ENCODE results near the gene JUND. TPM values are rescaled to one million over a fixed set of nuclear protein-coding genes. Genes with fewer than 3 reads are reported as not detected.

The JUND gene
- total RNA-seq, 1 donor from 2014 or later, result 531 TPM

DNA sequence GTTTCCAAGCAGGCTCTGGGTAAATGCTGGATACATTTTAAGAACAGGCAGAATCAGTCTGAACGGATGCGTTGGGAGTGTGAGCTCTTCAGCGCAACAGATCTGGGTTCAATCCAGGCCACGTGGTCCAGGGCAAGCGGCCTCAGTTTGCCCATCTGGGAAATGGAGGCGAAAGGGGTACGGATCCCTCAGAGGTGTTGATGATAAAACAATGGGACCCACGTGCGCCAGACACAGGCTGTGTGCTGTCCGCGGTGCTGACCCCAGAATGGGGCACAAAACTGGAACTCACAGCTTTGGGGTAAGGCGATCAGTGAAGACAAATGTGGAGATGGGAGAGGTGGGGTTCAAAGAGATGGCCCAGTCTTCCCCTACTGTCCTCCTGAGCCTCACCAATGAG, 42.1 kb downstream of the JUND start:
- H3K9me3 ChIP-seq, result no peaks in the 10 kb centered on the region
- H3K4me1 ChIP-seq, result no peaks in the 10 kb centered on the region
- no peak overlapping the region for H3K4me3 ChIP-seq
- no peak for DNase-seq (ENCODE audit: extremely low spot score in 2 of 2)
- TF ChIP-seq, protein P1, sequence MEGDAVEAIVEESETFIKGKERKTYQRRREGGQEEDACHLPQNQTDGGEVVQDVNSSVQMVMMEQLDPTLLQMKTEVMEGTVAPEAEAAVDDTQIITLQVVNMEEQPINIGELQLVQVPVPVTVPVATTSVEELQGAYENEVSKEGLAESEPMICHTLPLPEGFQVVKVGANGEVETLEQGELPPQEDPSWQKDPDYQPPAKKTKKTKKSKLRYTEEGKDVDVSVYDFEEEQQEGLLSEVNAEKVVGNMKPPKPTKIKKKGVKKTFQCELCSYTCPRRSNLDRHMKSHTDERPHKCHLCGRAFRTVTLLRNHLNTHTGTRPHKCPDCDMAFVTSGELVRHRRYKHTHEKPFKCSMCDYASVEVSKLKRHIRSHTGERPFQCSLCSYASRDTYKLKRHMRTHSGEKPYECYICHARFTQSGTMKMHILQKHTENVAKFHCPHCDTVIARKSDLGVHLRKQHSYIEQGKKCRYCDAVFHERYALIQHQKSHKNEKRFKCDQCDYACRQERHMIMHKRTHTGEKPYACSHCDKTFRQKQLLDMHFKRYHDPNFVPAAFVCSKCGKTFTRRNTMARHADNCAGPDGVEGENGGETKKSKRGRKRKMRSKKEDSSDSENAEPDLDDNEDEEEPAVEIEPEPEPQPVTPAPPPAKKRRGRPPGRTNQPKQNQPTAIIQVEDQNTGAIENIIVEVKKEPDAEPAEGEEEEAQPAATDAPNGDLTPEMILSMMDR (IDR thresholded peaks at IDR 0.05), result no peak
- no peak for TF ChIP-seq POLR2AphosphoS5 (IDR thresholded peaks at IDR 0.05; ENCODE audit: insufficient read depth in 1 of 2, low read depth in 1 of 2)
- intact Hi-C loops (cut with DNase I), result no loop called here
- H3K27me3 ChIP-seq, result no peaks in the 10 kb centered on the region
- H3K27ac ChIP-seq, result no peak overlapping the region
- no peaks in the 10 kb centered on the region for H3K36me3 ChIP-seq

DNA sequence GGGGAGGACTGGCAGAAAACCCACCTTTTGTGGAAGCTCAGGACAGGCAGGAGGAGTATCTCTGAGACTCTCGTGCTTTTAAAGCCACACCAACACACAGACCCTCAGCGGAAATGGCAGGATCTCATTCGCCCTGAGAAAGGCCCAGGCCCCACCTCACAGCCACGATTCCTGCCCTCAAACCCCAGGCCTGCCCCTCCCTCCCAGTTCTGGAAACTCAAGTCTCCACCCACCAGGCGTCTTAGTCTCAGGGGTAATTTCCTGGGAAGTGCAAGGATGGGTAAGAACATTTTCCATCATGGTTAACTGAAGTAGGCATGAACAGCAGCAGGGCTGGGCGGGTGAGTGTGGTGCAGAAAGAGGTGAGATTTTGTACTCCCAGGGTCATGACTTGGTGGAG, 47.2 kb downstream of the JUND start:
- Histone ChIP-seq H3K4me1 (no peaks in the 10 kb centered on the region), H3K9me3 (peaks cover 6% of the 10 kb centered on the region), H3K27me3 (peaks cover 5% of the 10 kb centered on the region), H3K27ac (no peak overlapping the region), H3K4me3 (no peak overlapping the region), H3K36me3 (no peaks in the 10 kb centered on the region)
- intact Hi-C loops (cut with DNase I), result no loop called here
- DNase-seq (ENCODE audit: extremely low spot score in 2 of 2), result no peak
- TF ChIP-seq POLR2A (IDR thresholded peaks at IDR 0.05) (no peak), POLR2AphosphoS5 (IDR thresholded peaks at IDR 0.05; ENCODE audit: insufficient read depth in 1 of 2, low read depth in 1 of 2) (no peak)
- TF ChIP-seq, protein P1 (IDR thresholded peaks at IDR 0.05), result no peak

DNA sequence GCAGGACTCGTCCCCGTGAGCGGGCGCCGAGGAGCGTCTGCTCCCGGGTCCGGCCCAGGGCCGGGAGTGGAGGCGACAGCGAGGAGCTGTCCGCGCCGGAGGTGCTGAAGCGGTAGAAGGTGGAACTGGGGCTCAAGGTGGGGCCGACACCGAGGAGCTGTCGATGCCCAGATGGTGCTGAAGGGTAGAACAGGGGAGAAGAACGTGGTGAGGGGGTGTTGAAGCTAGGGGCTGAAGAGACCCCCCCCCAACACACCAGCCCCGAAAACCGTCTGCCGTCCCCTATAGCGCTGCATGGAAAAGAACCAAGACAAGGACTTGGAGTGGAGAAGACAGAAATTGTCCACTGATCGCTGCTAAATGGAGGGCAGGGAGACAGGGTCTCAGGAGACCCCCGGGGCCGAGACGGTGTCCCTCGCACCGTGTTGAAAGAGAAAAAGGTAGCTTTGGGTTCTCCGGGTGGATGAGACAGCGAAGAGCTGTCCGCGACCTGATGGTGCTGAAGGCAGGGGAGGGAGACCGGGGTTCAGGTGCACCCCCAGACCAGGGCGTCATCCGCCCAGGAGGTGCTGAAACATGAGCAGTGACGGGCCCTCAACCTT, 48.1 kb downstream of the JUND start:
- H3K27ac ChIP-seq, result no peak overlapping the region
- TF ChIP-seq, protein P1 (IDR thresholded peaks at IDR 0.05), result no peak
- TF ChIP-seq POLR2A (IDR thresholded peaks at IDR 0.05), result no peak
- TF ChIP-seq POLR2AphosphoS5 (IDR thresholded peaks at IDR 0.05; ENCODE audit: insufficient read depth in 1 of 2, low read depth in 1 of 2), result no peak
- H3K27me3 ChIP-seq, result peaks cover 5% of the 10 kb centered on the region
- peaks cover 6% of the 10 kb centered on the region for H3K9me3 ChIP-seq
- H3K36me3 ChIP-seq, result no peaks in the 10 kb centered on the region
- DNase-seq (ENCODE audit: extremely low spot score in 2 of 2), result no peak
- H3K4me3 ChIP-seq, result no peak overlapping the region
- no peaks in the 10 kb centered on the region for H3K4me1 ChIP-seq
- intact Hi-C loops (cut with DNase I), result no loop called here

DNA sequence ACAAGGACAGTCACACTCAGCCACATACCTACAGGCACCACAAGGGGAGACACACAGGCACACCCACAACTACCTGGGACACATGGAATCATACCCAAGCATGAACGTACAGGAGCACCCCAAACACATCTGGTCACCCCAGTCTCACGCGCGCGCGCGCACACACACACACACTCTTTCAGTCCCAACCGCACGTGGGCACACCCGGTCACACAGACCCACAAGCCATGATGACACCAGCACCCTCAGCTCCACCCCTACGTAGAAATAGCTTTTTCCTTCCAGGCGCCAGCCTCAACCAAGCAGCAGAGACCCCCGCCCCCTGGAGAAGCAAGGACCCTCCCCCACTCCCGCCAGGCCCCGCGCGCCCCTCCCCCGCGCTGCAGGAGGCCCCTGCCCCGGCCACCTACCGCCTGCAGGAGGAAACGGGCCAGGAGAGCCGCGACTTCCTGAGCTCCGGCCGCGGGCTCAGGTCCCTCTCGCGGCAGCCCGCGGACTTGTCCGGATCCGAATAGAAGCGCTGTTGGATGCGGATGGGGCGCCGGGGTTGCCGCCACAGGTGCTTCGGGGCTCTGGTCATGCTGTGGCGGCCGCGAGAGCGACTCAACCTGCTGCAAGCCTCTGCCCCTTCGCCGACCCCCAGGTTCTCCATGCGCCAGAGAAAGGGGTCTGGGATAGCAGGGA, 48.7 kb downstream of the JUND start:
- DNase-seq (ENCODE audit: extremely low spot score in 2 of 2), result no peak
- Histone ChIP-seq H3K9me3 (peaks cover 6% of the 10 kb centered on the region), H3K27me3 (peaks cover 5% of the 10 kb centered on the region), H3K4me1 (no peaks in the 10 kb centered on the region), H3K36me3 (no peaks in the 10 kb centered on the region), H3K4me3 (no peak overlapping the region), H3K27ac (no peak overlapping the region)
- intact Hi-C loops (cut with DNase I), result no loop called here
- TF ChIP-seq, protein P1 (IDR thresholded peaks at IDR 0.05), result no peak
- TF ChIP-seq POLR2AphosphoS5 (IDR thresholded peaks at IDR 0.05; ENCODE audit: insufficient read depth in 1 of 2, low read depth in 1 of 2), result no peak
- TF ChIP-seq POLR2A (IDR thresholded peaks at IDR 0.05), result no peak

DNA sequence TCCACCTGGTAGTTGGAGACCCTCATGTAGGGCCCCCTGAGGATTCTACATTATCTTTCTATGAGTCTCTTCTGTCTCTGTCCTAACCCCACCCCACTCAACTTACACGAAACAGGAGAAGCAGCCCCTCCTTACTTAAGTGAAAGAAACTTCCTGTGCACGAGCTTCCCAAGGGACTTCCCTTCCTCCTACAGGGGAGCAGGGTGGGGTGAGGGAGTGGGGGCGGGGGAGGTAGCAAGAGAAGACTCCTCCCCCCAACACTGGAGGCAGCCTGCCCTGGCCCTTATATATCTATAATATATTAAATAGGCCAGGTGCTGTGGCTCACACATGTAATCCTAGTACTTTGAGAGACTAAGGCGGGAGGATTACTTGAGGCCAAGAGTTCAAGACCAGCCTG, 49.6 kb downstream of the JUND start:
- Histone ChIP-seq H3K27me3 (peaks cover 5% of the 10 kb centered on the region), H3K9me3 (peaks cover 6% of the 10 kb centered on the region), H3K4me1 (no peaks in the 10 kb centered on the region), H3K27ac (no peak overlapping the region), H3K36me3 (no peaks in the 10 kb centered on the region), H3K4me3 (no peak overlapping the region)
- TF ChIP-seq POLR2AphosphoS5 (IDR thresholded peaks at IDR 0.05; ENCODE audit: insufficient read depth in 1 of 2, low read depth in 1 of 2) (no peak), POLR2A (IDR thresholded peaks at IDR 0.05) (no peak)
- TF ChIP-seq, protein P1 (IDR thresholded peaks at IDR 0.05), result no peak
- intact Hi-C loops (cut with DNase I), result no loop called here
- DNase-seq (ENCODE audit: extremely low spot score in 2 of 2), result no peak
